ENCODE data around the gene PREX1. TPM values are rescaled to one million over a fixed set of nuclear protein-coding genes. Genes with fewer than 3 reads are reported as not detected.

The PREX1 gene
- total RNA-seq, 3 donors from 2014 or later: 53.1 to 84.2 (median 65.1) TPM

DNA sequence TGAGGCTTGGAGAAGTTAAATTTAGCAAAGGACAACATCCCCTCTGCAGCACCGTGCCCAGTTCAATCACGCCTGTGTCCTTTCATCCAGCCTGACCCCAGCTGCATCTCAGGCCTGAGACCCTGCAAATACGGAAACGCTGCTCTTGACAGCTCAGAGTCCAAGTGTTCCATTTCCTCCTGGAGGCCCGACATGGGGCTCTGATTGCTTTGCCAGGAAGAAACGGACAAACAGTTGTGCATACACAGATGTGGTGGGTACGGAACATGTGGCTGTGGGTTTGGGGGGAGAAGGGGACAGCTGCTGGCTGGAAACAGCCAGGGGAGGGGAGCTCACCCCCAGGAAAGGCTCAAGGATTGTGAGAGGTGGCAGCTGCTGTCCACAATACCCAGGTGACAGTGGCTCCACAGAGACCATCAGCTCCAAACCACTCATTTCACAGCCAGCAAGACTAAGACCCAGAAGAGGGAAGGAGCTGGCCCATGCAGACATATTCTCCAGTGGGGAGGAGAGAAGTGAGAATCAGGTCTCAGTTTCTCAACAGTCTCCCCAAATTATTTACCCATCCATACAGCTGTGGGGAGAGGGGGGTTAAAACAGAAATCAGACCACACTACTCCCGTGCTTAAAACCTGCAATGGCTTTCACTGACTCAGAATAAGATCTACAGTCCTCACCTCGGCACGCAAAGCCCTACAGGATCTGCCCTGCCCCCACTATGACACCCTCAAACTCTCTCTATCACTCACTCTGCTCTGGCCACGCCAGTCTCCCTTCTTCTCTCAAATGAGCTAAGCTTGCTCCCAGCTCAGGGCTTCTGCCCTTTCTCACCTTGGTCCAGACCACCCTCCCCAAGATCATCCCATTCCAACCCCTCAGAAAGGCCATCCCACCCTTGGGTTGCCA lies 89.1 kb downstream of the PREX1 start:
- no peaks in the 10 kb centered on the region for H3K36me3 ChIP-seq
- no peak overlapping the region for H3K27ac ChIP-seq
- H3K4me1 ChIP-seq: no peaks in the 10 kb centered on the region
- no peak for DNase-seq (ENCODE audit: low spot score in 2 of 2)
- no peaks in the 10 kb centered on the region for H3K9me3 ChIP-seq
- no peak overlapping the region for H3K4me3 ChIP-seq
- intact Hi-C loops (cut with DNase I; ENCODE audit: low total_unique reads): no loop called here
- no peak for TF ChIP-seq POLR2A (IDR thresholded peaks at IDR 0.05)
- no peaks in the 10 kb centered on the region for H3K27me3 ChIP-seq

DNA sequence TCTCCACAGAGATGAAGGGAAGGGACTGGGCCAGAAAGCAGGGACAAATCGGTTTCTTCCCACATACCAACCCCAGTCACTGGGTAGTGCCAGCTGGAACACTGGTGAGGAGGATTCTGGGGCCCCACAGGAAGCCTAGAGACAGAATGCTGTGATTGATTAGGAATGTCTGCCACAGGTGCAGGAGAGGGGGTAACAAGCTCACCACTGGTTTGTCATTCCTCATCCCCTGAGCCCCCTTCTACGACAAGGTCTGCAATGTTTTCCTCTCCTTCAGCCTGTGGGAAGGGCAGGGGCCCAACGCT lies 89.8 kb downstream of the PREX1 start:
- Histone ChIP-seq H3K4me3 (no peak overlapping the region), H3K36me3 (no peaks in the 10 kb centered on the region), H3K27me3 (no peaks in the 10 kb centered on the region), H3K27ac (no peak overlapping the region), H3K4me1 (no peaks in the 10 kb centered on the region), H3K9me3 (no peaks in the 10 kb centered on the region)
- TF ChIP-seq POLR2AphosphoS5 (IDR thresholded peaks at IDR 0.05) (no peak), CTCF (IDR thresholded peaks at IDR 0.05) (no peak), POLR2A (IDR thresholded peaks at IDR 0.05) (no peak)
- intact Hi-C loops (cut with DNase I; ENCODE audit: low total_unique reads): no loop called here
- DNase-seq (ENCODE audit: low spot score in 2 of 2): no peak

DNA sequence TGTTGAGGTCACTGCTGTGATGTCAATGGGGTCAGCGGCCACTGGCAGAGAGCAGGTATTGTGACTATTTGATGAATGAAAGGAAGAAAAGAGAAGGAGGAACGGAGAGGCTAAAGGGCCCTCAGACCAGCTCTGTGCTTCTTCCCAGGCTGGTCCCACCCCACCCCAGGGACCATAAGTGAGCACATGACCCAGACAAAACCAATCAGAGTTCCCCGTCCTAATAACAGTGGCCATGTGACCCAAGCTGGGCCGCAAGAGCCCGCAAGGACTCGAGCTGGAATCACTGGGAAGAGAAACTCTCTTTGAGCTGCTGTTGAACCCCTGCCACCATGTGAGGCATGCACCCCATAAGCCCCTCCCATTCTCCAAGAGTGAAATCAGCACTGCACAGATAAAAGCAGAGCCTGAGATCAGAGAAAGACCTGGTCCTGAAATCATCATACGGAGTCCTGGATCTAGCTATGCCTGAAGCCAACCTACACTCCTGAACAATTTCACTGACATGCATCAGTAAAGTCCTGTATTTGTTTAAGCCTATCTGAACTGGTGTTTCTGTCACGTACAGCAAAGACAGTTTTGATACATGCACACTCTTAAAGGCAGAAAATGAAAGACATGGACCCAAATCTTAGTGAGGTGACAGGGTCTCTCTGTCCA lies 90.2 kb downstream of the PREX1 start:
- no peaks in the 10 kb centered on the region for H3K36me3 ChIP-seq
- peaks cover 0 to under 1% of the 10 kb centered on the region in 2 donors for H3K4me1 ChIP-seq
- no peaks in the 10 kb centered on the region for H3K27me3 ChIP-seq
- H3K4me3 ChIP-seq: no peak overlapping the region
- no peaks in the 10 kb centered on the region for H3K9me3 ChIP-seq
- TF ChIP-seq CTCF (IDR thresholded peaks at IDR 0.05) (no peak), POLR2A (IDR thresholded peaks at IDR 0.05) (no peak), POLR2AphosphoS5 (IDR thresholded peaks at IDR 0.05) (no peak)
- H3K27ac ChIP-seq: no peak overlapping the region
- no peak for DNase-seq (ENCODE audit: low spot score in 2 of 2)
- intact Hi-C loops (cut with DNase I; ENCODE audit: low total_unique reads): no loop called here

GRCh38 chr20:48736636-48737035 lies 91.2 kb downstream of the PREX1 start:
- no peaks in the 10 kb centered on the region for H3K9me3 ChIP-seq
- DNase-seq (ENCODE audit: low spot score in 2 of 2): no peak
- no peak overlapping the region for H3K4me3 ChIP-seq
- intact Hi-C loops (cut with DNase I; ENCODE audit: low total_unique reads): no loop called here
- peaks cover 0 to 5% of the 10 kb centered on the region in 2 donors for H3K4me1 ChIP-seq
- H3K27me3 ChIP-seq: no peaks in the 10 kb centered on the region
- H3K27ac ChIP-seq: no peak overlapping the region
- H3K36me3 ChIP-seq: no peaks in the 10 kb centered on the region
- TF ChIP-seq POLR2A (IDR thresholded peaks at IDR 0.05) (no peak), CTCF (IDR thresholded peaks at IDR 0.05) (no peak), POLR2AphosphoS5 (IDR thresholded peaks at IDR 0.05) (no peak)

DNA sequence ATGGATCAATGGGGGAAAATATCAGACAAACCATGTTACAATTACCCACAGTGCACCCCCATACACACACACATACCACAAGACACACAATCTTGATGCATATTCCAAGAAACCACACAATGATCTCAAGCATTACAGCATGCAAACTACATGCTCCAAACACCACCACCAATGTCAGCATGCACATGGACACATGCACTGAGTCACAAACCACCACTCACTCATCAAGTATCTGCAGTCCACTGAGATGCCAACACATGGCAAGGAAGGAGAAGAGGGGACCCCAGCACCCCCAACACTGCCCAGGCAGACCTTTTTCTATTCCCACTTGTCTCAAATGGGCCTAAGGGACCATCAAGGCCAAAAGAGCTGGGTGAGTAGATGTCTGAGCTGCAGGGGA lies 91.6 kb downstream of the PREX1 start:
- Histone ChIP-seq H3K9me3 (no peaks in the 10 kb centered on the region), H3K36me3 (no peaks in the 10 kb centered on the region), H3K4me3 (no peak overlapping the region), H3K4me1 (peaks cover 0 to 5% of the 10 kb centered on the region in 2 donors), H3K27me3 (no peaks in the 10 kb centered on the region), H3K27ac (no peak overlapping the region)
- no peak for DNase-seq (ENCODE audit: low spot score in 2 of 2)
- intact Hi-C loops (cut with DNase I; ENCODE audit: low total_unique reads): no loop called here
- TF ChIP-seq CTCF (IDR thresholded peaks at IDR 0.05) (no peak), POLR2A (IDR thresholded peaks at IDR 0.05) (no peak), POLR2AphosphoS5 (IDR thresholded peaks at IDR 0.05) (no peak)
